ENCODE results near the gene NPC1L1.

NPC1L1 gene

GRCh38 chr7:44469461-44470134 lies 71.5 kb downstream of the NPC1L1 start:
- no peak for DNase-seq

DNA sequence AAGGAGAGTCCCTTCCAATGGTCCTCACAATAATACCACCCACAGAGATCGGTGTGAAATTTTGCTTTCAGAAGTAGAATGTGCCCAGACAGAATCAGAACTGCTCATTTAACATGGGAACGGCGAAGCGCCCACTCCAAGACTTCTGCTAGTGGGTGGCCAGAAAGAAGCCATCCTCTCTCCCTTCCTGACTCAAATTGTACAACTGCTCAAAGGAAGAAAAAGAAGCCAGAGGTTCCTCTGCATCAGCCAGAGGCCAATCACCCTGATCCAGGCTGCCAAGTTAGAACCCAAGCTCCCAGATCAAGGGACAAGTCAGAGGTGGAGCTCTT lies 73.9 kb downstream of the NPC1L1 start:
- DNase-seq: no peak

- DNase-seq: no peak
Measured at GRCh38 chr7:44466300-44467216, 74.6 kb downstream of the NPC1L1 start.

- no peak for DNase-seq
Measured at GRCh38 chr7:44465490-44465889, 75.6 kb downstream of the NPC1L1 start.

DNA sequence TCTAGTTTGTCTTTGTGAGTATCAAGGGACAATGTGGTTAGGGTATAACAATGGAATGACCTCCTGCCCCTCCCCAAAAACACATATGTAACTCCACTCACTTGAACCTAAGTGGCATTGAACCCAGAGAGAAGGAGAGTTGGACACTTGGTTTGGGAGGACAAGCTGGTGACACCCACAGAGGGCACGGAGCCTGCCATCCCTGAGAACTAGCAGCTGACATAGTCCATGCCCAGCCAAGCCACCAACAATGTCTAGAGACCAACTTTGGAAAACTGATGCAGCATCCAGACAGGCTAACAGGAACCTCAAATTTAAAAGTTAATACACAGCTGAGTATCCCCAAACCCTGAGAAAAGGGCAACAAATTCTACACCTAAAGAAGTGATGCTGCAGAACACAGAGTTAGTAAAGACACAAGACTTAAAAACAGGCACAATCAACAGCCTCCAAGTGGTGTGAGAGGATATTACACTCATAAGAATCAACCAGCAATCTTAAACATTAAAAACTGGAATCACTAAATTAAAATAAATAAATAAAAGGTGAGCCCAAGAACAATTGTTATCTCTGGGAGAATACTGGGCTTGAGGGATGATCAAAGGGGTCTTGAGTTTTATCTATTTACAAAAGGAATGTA lies 77.8 kb downstream of the NPC1L1 start:
- DNase-seq: peak; percentile 11
